ENCODE data around the gene TRAK1.

TRAK1 gene

DNA sequence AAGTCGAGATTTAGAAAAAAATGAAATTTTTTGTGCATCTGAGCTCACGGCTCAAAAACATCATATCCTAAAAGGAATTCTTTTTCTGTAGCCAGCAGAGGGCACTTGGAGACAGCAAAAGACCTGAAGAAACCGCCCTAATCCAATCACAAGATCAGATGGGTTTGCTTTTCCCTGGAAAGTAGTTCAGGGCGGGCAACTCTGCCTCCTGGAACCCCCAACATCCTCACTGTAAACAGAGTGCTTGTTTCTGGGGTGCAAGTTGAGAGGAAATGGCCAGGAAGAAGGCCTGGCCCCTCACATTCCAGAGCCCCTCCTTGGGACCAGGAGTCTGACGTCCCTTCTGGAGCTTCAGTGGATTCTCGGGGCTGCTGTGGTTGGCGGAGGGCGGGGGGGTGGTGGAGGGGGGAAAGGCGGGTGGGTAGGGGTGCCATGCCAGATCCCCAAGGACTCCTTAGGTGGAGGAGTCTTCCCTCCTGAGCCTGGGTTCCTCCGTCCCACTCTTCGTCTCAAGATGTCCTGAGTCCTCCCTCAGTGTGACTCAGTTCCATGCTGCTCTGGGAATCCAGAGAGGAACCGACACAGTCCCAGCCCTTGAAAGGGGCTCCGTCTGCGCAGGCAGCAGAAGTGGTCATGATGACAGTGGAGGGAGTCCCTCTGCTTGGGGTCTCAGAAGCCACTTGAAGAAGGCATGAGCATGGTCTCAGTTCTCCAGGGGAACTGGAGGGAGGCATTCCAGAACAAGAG is 139.0 kb downstream of the TRAK1 start:
- peak overlapping the region; percentile 52 for H3K27ac ChIP-seq

DNA sequence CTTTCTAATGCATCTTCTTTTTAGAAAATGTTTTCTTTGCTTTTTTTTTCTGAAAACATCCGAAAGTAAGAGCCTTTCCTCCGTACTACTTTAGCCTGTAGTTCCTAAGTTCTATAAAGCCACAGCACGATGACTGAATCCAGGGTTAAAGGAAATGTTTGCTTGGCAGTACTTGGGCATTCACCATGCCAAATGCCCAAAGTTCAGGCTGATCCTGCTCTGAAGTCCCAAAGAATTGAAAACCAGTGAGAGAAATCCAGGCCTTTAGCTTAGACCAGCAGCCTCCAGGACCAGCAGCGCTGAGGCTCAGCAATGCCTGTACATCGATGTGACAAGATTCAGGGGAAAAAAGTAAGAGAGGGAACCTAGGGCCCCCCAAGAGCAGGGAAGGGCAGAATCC is 139.7 kb downstream of the TRAK1 start:
- TF ChIP-seq, protein P1, sequence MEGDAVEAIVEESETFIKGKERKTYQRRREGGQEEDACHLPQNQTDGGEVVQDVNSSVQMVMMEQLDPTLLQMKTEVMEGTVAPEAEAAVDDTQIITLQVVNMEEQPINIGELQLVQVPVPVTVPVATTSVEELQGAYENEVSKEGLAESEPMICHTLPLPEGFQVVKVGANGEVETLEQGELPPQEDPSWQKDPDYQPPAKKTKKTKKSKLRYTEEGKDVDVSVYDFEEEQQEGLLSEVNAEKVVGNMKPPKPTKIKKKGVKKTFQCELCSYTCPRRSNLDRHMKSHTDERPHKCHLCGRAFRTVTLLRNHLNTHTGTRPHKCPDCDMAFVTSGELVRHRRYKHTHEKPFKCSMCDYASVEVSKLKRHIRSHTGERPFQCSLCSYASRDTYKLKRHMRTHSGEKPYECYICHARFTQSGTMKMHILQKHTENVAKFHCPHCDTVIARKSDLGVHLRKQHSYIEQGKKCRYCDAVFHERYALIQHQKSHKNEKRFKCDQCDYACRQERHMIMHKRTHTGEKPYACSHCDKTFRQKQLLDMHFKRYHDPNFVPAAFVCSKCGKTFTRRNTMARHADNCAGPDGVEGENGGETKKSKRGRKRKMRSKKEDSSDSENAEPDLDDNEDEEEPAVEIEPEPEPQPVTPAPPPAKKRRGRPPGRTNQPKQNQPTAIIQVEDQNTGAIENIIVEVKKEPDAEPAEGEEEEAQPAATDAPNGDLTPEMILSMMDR (conservative IDR thresholded peaks at IDR 0.05) = no peak
- H3K27ac ChIP-seq = peak overlapping the region; percentile 52

More for the DNA sequence above, 139.0 kb downstream of the TRAK1 start:
- TF ChIP-seq, protein P1 (conservative IDR thresholded peaks at IDR 0.05) = peak; percentile 78

DNA sequence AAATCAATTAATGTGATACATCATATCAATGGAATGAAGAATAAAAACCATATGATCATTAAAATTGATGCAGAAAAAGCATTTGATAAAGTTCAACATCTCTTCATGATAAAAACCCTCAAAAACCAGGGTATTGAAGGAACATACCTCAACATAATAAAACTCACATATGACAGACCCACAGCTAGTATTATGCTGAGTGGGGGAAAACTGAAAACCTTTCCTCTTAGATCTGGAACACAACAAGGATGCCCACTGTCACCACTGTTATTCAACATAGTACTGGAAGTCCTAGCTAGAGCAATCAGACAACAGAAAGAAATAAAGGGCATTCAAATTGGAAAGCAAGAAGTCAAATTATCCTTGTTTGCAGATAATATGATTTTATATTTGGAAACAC is 144.4 kb downstream of the TRAK1 start:
- H3K27ac ChIP-seq = no peak overlapping the region
- TF ChIP-seq, protein P1 (conservative IDR thresholded peaks at IDR 0.05) = no peak

DNA sequence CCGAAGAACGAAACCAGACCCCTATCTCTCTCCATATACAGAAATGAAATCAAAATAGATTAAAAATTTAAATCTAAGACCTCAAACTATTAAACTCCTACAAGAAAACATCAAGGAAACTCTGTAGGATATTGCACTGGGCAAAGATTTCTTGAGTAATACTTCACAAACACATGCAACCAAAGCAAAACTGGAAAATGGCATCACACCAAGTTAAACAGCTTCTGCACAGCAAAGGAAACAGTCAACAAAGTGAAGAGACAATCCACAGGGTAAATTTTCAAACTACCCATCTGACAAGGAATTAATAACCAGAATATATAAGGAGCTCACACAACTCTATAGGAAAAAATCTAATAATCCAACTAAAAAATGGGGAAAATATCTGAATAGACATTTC is 145.5 kb downstream of the TRAK1 start:
- peak overlapping the region; percentile 61 for H3K27ac ChIP-seq
- TF ChIP-seq, protein P1 (conservative IDR thresholded peaks at IDR 0.05) = no peak

DNA sequence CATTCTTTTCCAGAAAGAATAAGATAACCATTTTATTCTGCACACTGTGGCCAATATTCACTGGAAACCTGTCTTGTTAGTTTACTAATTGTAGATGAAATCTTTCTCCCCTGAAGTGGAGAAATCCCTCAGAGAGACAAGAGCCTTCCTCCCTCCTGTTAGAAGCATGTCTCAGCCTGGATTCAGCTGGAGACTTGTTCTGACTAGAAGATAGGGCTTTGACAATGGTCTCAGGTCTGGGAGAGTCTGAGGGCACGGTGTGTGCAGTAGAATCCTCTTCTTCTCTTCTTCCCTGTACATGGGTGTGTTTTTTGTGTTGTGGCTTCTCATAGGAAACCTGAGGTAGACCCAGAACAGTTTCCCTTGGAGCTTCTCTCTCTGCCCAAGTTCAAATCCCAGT is 154.9 kb downstream of the TRAK1 start:
- H3K27ac ChIP-seq = no peak overlapping the region
- TF ChIP-seq, protein P1 (conservative IDR thresholded peaks at IDR 0.05) = no peak

DNA sequence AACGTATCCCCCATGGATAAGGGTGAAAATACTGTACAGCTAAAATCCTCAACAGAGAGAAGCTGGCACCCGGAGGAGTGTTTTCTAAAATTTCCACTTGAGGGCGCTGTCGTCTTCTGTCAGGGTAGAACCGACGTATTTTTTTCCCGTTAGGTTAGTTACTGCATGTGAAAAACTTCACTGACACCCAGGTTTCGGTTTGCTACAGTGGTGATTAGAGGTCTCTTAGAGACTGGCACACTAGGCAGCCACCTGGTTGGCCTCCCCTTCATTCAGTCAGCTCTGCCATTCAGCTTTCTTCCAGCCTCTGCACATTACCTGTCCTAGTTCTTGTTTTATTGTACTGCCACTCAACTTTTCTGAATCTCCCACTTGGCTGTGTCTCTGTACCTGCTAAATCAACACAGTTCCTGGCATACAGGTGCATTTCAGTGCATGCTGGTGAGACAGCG is 156.4 kb downstream of the TRAK1 start:
- H3K27ac ChIP-seq = peak overlapping the region; percentile 78

DNA sequence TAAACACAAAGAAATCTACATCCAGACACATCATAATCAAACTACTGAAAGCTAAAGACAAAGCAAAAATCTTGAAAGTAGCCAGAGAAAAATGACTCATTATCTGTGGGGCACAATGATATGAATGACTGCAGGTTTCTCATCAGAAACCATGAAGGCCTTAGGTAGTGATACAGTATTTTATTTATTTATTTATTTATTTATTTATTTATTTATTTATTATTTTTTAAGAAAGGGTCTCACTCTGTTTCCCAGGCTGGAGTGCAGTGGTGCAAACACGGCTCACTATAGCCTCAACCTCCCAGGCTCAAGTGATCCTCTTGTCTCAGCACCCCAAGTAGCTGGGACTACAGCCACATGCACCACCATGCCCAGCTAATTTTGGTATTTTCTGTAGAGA is 159.6 kb downstream of the TRAK1 start:
- TF ChIP-seq, protein P1 (conservative IDR thresholded peaks at IDR 0.05) = no peak

More for the DNA sequence above, 156.4 kb downstream of the TRAK1 start:
- TF ChIP-seq, protein P1 (conservative IDR thresholded peaks at IDR 0.05) = peak; percentile 92

More for the DNA sequence above, 159.6 kb downstream of the TRAK1 start:
- H3K27ac ChIP-seq = no peak overlapping the region

All from VCaP (cell line).